Stimulated activated effector memory CD8-positive, alpha-beta T cell treated with anti-CD3 and anti-CD28 coated beads, Interleukin-12 subunit alpha, Interleukin-12 subunit beta, amount 100 ng/mL, for 72 hours (primary cell): ENCODE results near the gene TMEM129.

ENCODE experiments used
- ATAC-seq: fragments of 150-1000 bp; cut with Tn5 transposase; 2 replicates; pipeline ENCODE4 v1.10.0; 2021
- DNase-seq, 2 donors: peaks; one replicate each; pipeline ENCODE4 v3.0.0; 2021 to 2022; ENCODE audit warnings: low spot score in 2 of 2
- H3K27ac Mint-ChIP-seq: one replicate; pipeline ENCODE4 v1.8.0; 2022; ENCODE audit warnings: mild to moderate bottlenecking, mixed read lengths
- H3K36me3 Mint-ChIP-seq: one replicate; pipeline ENCODE4 v1.8.0; 2022; ENCODE audit warnings: mild to moderate bottlenecking, mixed read lengths
- H3K4me1 Mint-ChIP-seq: one replicate; pipeline ENCODE4 v1.8.0; 2022; ENCODE audit warnings: mixed read lengths
- H3K4me3 Mint-ChIP-seq: one replicate; pipeline ENCODE4 v1.8.0; 2022; ENCODE audit warnings: mild to moderate bottlenecking, mixed read lengths
- H3K9me3 Mint-ChIP-seq: one replicate; pipeline ENCODE4 v1.8.0; 2022; ENCODE audit warnings: mixed read lengths

TMEM129 gene

DNA sequence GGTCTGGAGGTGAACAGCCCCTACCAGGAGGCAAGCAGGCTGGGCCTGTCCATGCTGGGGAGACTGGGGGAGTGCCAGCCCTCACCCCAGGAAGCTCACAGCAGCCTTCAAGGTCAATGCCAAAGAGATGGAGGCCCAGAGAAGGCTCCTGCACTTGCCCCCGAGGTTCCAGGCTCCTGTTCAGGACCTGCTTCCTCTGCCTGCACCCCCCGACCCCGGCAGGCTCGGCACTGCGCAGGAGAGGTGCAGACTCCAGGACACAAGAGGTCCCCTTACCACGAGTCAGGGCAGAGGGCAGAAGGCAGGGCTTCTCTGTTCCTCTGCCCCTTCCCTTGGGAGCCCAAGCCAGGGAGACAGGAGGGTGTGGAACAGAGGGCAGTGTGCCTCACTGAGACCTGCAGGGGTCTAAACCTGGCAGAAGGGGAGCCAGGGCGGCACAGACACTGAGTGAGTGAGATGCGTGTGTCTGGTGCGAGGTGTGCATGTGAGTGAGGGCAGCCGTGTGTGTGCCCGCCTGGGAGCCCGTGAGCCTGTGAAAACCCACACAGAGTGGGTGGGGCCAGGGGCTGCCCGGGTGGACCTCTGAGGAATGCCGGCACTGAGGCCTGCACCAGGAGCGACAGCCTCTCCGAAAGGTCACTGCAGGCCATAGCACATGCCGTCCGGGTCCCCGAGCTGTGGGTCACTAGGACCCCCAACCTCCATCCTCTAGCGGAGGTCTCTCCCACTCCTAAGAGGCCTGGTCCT lies 41.3 kb upstream of the TMEM129 start:
- DNase-seq (no peak), ATAC-seq (no peak)
- Mint-ChIP-seq H3K4me3 (no peak overlapping the region), H3K36me3 (no peaks in the 10 kb centered on the region), H3K27ac (peak overlapping the region; percentile 20), H3K4me1 (no peaks in the 10 kb centered on the region), H3K9me3 (no peaks in the 10 kb centered on the region)

- no peaks in the 10 kb centered on the region for H3K36me3 Mint-ChIP-seq
- H3K4me3 Mint-ChIP-seq = no peak overlapping the region
- H3K4me1 Mint-ChIP-seq = no peaks in the 10 kb centered on the region
- H3K9me3 Mint-ChIP-seq = no peaks in the 10 kb centered on the region
- no peak for DNase-seq
- ATAC-seq = no peak
- H3K27ac Mint-ChIP-seq = no peak overlapping the region
These were observed 40.1 kb upstream of the TMEM129 start for GRCh38 chr4:1761130-1761689.

GRCh38 chr4:1760521-1761071 lies 39.5 kb upstream of the TMEM129 start:
- no peaks in the 10 kb centered on the region for H3K36me3 Mint-ChIP-seq
- DNase-seq = no peak
- ATAC-seq = no peak
- H3K9me3 Mint-ChIP-seq = no peaks in the 10 kb centered on the region
- no peak overlapping the region for H3K27ac Mint-ChIP-seq
- no peak overlapping the region for H3K4me3 Mint-ChIP-seq
- H3K4me1 Mint-ChIP-seq = no peaks in the 10 kb centered on the region

DNA sequence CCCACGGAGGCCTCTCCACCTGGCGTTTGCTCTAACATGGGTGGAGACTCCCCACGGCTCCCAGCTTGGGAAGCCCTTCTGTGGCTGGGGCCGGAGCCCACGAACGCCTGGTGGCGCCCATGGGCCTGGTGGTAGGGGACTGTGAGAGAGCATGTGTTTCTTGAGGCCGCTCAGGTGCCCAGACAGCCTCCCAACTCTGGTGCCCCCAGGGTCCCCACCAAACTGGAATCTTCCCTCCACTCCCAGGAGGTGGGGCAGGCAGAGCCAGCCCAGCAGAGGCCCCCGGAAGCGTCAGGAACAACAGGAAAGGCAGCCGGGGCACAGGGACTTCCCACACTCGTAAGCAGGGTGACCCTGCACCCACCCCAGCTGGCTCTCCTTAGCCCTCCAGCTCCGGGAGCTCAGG lies 38.7 kb upstream of the TMEM129 start:
- ATAC-seq (no peak), DNase-seq (no peak)
- no peak overlapping the region for H3K27ac Mint-ChIP-seq
- H3K36me3 Mint-ChIP-seq = no peaks in the 10 kb centered on the region
- H3K4me1 Mint-ChIP-seq = no peaks in the 10 kb centered on the region
- H3K9me3 Mint-ChIP-seq = no peaks in the 10 kb centered on the region
- no peak overlapping the region for H3K4me3 Mint-ChIP-seq

DNA sequence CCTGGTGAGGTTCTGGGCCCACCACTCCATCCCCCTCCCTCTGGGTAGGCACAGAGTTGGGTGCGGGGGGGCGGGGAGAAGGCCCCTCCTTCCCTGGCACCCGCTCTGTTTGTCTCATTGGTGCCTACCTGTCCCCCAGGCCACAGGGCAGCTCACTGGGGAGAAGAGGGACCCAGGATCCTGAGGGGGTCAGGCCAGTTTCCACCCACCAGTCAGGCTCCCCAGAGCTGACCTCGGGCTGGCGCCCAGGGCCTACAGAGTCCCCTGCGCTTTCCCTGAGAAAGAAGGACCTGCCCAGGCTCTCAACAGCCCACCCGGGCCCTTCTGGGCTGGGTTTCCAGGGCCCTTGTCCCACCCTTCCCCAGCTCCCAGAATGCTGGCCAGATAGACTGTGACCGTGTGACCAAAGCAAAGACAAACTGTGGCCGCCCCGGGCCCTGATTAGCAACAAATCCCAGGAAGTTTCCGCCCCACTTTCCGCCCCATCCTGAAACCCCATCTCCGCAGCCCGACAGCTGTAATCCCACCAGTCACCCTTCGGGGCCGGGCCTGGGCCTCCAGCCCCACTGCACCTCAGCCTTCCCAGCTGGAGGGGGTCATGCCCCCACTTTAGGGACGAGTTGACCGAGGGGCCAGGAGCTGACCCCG lies 38.2 kb upstream of the TMEM129 start:
- Mint-ChIP-seq H3K4me1 (no peaks in the 10 kb centered on the region), H3K36me3 (no peaks in the 10 kb centered on the region), H3K4me3 (no peak overlapping the region), H3K27ac (no peak overlapping the region), H3K9me3 (no peaks in the 10 kb centered on the region)
- DNase-seq = no peak
- no peak for ATAC-seq

DNA sequence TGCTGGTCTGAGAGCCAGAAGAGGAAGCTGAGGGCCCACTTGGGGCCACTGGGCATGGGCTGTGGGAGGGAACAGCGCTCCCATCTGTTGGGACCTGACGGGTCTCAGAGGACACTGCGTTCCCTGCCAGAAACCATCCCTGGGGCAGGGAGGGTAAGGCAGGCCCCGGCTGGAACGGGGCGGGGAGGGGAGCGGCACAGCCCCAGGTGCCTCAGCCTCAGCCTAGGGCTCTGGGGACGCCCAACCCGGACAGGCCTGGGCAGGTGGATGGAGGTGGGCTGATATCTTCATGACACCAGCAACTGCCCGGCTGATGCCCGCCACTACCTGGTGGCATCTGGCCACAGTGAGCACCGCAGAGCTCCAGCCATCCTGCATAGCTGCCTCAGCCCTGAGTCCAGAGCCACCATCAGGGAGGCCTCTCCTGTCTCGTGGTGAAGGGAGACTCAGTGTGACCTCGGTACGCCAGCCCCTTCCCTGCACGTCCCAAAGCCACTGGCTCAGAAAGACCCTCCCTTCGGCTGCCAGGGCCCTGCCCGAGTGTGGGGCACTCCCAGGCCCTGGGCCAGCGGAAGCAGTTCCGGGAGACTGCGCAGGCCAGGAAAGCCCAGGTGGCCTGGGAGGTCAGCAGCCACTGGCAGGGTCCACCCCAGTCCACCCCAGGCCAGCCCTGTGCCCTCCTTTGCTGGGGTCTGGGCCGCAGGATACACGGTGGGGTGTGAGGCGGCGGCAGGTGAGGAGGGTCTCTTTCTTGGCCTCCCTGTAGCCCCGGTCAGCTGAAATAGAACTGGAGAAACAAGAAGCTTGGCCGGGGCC lies 37.4 kb upstream of the TMEM129 start:
- H3K9me3 Mint-ChIP-seq = no peaks in the 10 kb centered on the region
- H3K4me3 Mint-ChIP-seq = no peak overlapping the region
- no peak overlapping the region for H3K27ac Mint-ChIP-seq

DNA sequence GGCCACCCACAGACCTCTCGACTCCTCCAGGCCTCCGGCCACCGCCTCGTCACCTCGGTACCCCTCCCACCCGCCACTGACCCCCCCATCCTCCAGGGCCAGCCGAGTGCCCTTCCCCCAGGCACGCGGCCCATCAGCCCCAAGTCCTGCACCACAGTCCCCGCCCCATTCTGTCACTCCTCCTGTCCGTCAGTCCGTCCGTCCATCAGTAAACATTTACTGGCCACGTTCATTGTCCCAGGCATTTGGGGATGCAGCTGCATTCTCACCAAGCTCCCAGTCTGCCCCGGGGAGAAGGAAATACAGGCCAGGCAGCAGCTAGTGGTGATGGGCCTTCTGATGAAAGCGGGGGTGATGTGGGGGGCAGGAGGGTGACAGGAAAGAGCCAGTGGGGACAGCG lies 36.7 kb upstream of the TMEM129 start:
- Mint-ChIP-seq H3K4me1 (no peaks in the 10 kb centered on the region), H3K4me3 (no peak overlapping the region), H3K9me3 (no peaks in the 10 kb centered on the region), H3K27ac (no peak overlapping the region), H3K36me3 (no peaks in the 10 kb centered on the region)
- DNase-seq (no peak), ATAC-seq (no peak)

More for the DNA sequence above, 37.4 kb upstream of the TMEM129 start:
- Mint-ChIP-seq H3K4me1 (no peaks in the 10 kb centered on the region), H3K36me3 (no peaks in the 10 kb centered on the region)
- no peak for ATAC-seq
- DNase-seq = no peak

DNA sequence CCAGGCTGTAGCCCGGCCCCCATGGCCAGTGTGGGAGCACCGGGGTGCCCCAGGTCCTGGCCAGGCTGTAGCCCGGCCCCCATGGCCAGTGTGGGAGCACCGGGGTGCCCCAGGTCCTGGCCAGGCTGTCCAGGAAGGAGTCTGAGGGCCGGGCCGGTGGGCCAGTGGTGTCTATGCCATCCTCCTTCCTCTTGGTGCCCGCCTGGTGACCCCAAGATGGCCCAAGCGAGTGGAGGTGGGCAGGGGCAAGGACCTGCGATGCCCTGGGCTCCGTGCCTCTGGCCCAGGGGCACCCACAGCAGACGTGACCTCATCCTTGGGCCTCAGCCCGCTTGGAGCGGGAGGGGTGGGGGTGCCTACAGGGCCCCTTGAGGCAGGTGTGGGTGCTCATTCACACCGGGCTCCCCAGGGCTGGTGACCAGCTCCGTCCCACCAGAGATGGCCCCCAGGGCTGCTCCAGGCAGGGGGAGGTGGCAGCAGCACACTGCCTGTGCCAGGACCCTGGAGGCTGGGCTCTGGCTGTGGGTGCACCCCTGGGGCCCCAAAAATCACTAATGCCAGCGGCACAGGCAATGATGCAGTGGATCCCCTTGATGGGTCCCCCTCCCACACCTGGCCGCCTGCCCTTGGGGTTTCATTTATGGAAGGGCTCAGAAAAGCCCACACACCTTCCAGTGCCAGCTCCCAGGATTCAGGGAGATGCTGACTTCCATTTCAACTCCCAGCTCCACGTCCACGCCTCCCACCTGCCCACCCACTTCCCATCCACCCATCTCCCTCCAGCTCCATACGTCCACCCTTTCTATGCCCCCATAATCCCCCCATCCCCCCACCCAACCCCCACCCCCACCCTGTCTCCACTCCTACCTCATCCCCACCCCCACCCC lies 36.0 kb upstream of the TMEM129 start:
- Mint-ChIP-seq H3K4me3 (no peak overlapping the region), H3K4me1 (no peaks in the 10 kb centered on the region), H3K9me3 (no peaks in the 10 kb centered on the region), H3K27ac (no peak overlapping the region), H3K36me3 (no peaks in the 10 kb centered on the region)
- ATAC-seq (no peak), DNase-seq (no peak)

DNA sequence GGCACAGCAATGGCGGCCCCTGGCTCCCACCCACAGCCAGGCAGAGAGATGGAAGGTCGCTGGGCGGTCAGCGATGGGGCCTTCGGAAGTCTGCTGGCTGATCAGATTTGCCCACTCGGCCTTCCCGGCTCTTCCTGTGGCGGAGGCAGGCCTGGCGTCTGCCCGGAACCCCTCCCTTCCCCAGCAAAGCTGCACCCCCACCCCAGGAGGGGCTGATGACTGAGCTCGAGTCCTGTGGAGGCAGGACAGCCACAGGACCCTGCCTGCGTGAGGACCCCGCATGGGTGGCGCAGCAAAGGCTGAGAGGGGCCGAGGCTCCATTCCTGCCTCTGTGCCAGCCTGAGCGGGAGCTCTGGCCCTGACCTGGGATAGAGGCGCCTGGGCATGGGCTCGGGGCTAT lies 35.0 kb upstream of the TMEM129 start:
- Mint-ChIP-seq H3K4me1 (no peaks in the 10 kb centered on the region), H3K36me3 (no peaks in the 10 kb centered on the region), H3K4me3 (no peak overlapping the region), H3K9me3 (no peaks in the 10 kb centered on the region), H3K27ac (no peak overlapping the region)
- DNase-seq = no peak
- ATAC-seq = no peak

DNA sequence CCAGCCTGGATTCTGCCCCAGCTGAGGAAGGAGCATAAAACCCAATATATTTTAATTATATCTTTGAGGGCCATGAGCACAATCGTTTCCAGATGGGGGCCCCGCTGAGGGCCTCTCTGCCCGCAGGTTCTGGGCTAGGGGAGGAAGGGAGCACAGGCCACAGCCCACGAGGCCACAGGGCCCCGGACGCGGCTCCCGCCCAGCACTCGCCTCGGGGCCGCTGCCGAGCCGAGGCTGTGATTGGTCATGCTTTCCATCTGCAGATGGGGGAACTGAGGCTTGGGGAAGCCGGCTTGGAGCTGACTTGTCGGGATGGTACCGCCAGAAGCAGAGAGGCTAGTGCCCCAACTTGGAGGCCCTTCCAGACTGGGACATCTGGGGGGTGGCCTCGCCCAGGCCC lies 34.2 kb upstream of the TMEM129 start:
- DNase-seq = no peak
- ATAC-seq = no peak
- no peaks in the 10 kb centered on the region for H3K4me1 Mint-ChIP-seq
- H3K27ac Mint-ChIP-seq = no peak overlapping the region
- H3K9me3 Mint-ChIP-seq = no peaks in the 10 kb centered on the region
- no peak overlapping the region for H3K4me3 Mint-ChIP-seq
- H3K36me3 Mint-ChIP-seq = no peaks in the 10 kb centered on the region

GRCh38 chr4:1754336-1754735 lies 33.2 kb upstream of the TMEM129 start:
- no peak overlapping the region for H3K4me3 Mint-ChIP-seq
- ATAC-seq = no peak
- H3K27ac Mint-ChIP-seq = no peak overlapping the region
- no peak for DNase-seq
- H3K36me3 Mint-ChIP-seq = no peaks in the 10 kb centered on the region
- H3K9me3 Mint-ChIP-seq = no peaks in the 10 kb centered on the region
- H3K4me1 Mint-ChIP-seq = no peaks in the 10 kb centered on the region

- ATAC-seq = no peak
- Mint-ChIP-seq H3K27ac (no peak overlapping the region), H3K4me3 (no peak overlapping the region), H3K4me1 (no peaks in the 10 kb centered on the region), H3K9me3 (no peaks in the 10 kb centered on the region), H3K36me3 (no peaks in the 10 kb centered on the region)
- DNase-seq = no peak
These were observed 32.7 kb upstream of the TMEM129 start for GRCh38 chr4:1753697-1754311.

DNA sequence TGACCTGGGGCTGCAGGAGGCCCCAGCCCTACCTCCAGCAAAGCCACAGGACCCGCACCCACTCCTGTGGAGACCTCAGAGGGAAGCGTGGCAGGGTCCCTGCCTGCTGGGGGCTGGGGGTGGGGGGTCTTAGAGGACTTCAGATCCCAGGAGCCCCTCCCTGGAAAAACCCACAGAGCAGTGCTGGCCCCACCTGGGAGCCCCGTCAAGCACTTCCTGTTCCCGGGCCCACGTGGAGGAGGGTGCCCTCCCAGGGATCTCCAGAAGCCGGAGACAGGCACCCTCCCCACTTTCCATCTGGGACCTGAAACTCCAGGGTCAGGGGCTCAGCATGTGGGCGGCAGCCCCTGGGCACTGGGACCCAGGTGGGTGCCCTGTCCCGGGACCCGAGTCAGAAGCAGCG lies 32.2 kb upstream of the TMEM129 start:
- H3K9me3 Mint-ChIP-seq = no peaks in the 10 kb centered on the region
- no peak overlapping the region for H3K4me3 Mint-ChIP-seq
- no peaks in the 10 kb centered on the region for H3K4me1 Mint-ChIP-seq
- DNase-seq (no peak), ATAC-seq (no peak)
- H3K27ac Mint-ChIP-seq = no peak overlapping the region
- no peaks in the 10 kb centered on the region for H3K36me3 Mint-ChIP-seq

- Mint-ChIP-seq H3K36me3 (no peaks in the 10 kb centered on the region), H3K9me3 (no peaks in the 10 kb centered on the region), H3K27ac (no peak overlapping the region), H3K4me3 (no peak overlapping the region), H3K4me1 (no peaks in the 10 kb centered on the region)
- ATAC-seq (no peak), DNase-seq (no peak)
These were observed 31.3 kb upstream of the TMEM129 start for GRCh38 chr4:1752284-1753041.
